GM18909 (cell line): Measurements from ENCODE around the gene IL27RA.
A peak's percentile ranks its signal among the peaks of the same experiment; 100 is the strongest.

ENCODE experiments used
- ATAC-seq: cut with Tn5 transposase; IDR thresholded peaks from one replicate; pipeline ENCODE4 v1.9.1; 2021; ENCODE audit warnings: mild to moderate bottlenecking; ENCODE audit not compliant: unreplicated experiment, poor library complexity

Gene IL27RA

GRCh38 chr19:14081797-14082674 is 50.5 kb downstream of the IL27RA start:
- ATAC-seq = no peak

GRCh38 chr19:14082675-14082960 is 51.1 kb downstream of the IL27RA start:
- no peak for ATAC-seq

GRCh38 chr19:14085309-14085995 is 53.9 kb downstream of the IL27RA start, which contains the start of gene C19orf67:
Gene C19orf67 (minus strand): TSS chr19:14085783. CDS start chr19:14085627, 156 bp downstream.
- ATAC-seq = no peak

GRCh38 chr19:14086098-14086497 is 54.5 kb downstream of the IL27RA start:
- ATAC-seq = no peak

GRCh38 chr19:14088634-14089411 is 57.3 kb downstream of the IL27RA start:
- no peak for ATAC-seq

- ATAC-seq = no peak
Measured at GRCh38 chr19:14089412-14089661, 57.8 kb downstream of the IL27RA start.

- peak; percentile 26 for ATAC-seq
Measured at GRCh38 chr19:14089662-14090508, 58.3 kb downstream of the IL27RA start.

GRCh38 chr19:14090509-14091080 is 59.0 kb downstream of the IL27RA start, which contains the start of gene SAMD1:
Gene SAMD1 (minus strand): TSS chr19:14090751.
- ATAC-seq = peak; percentile 47

- ATAC-seq = peak; percentile 58
Measured at GRCh38 chr19:14091081-14091812, 59.7 kb downstream of the IL27RA start.

- peak; percentile 22 for ATAC-seq
Measured at GRCh38 chr19:14091813-14092462, 60.4 kb downstream of the IL27RA start.

GRCh38 chr19:14093117-14093823 is 61.7 kb downstream of the IL27RA start:
- no peak for ATAC-seq

GRCh38 chr19:14094854-14095253 is 63.3 kb downstream of the IL27RA start:
- no peak for ATAC-seq

GRCh38 chr19:14096272-14096992 is 64.9 kb downstream of the IL27RA start:
- ATAC-seq = no peak

GRCh38 chr19:14097532-14098151 is 66.1 kb downstream of the IL27RA start:
- ATAC-seq = no peak

GRCh38 chr19:14101003-14101545 is 69.5 kb downstream of the IL27RA start:
- no peak for ATAC-seq

- ATAC-seq = no peak
Measured at GRCh38 chr19:14102102-14102696, 70.6 kb downstream of the IL27RA start.
